ENCODE measurements around the gene ABCC8.
"Not testable (repeated sequence)": the region's sequence is repeated elsewhere in the genome, so short reads cannot be mapped to it uniquely, and the experiment has no call there.

The ABCC8 gene

GRCh38 chr11:17443926-17444690 is 32.5 kb downstream of the ABCC8 start:
- Histone ChIP-seq H3K4me2 (ENCODE audit: low read length) (no peak overlapping the region), H3K4me3 (ENCODE audit: low read length) (no peak overlapping the region), H3K4me1 (ENCODE audit: control insufficient read depth, insufficient read depth, low read length) (no peaks in the 10 kb centered on the region), H3K27me3 (ENCODE audit: control insufficient read depth, insufficient read depth, low read length) (peaks cover 69% of the 10 kb centered on the region), H3K9ac (ENCODE audit: low read depth, low read length) (no peak overlapping the region), H3K9me3 (replicated peaks; ENCODE audit: low read length) (no peaks in the 10 kb centered on the region), H3K36me3 (ENCODE audit: insufficient read depth, low read length) (no peaks in the 10 kb centered on the region)

GRCh38 chr11:17443423-17443822 is 33.2 kb downstream of the ABCC8 start:
- Histone ChIP-seq H3K27me3 (ENCODE audit: control insufficient read depth, insufficient read depth, low read length) (peaks cover 69% of the 10 kb centered on the region), H3K4me1 (ENCODE audit: control insufficient read depth, insufficient read depth, low read length) (no peaks in the 10 kb centered on the region), H3K36me3 (ENCODE audit: insufficient read depth, low read length) (no peaks in the 10 kb centered on the region), H3K4me3 (ENCODE audit: low read length) (no peak overlapping the region), H3K9me3 (replicated peaks; ENCODE audit: low read length) (no peaks in the 10 kb centered on the region), H3K9ac (ENCODE audit: low read depth, low read length) (no peak overlapping the region), H3K4me2 (ENCODE audit: low read length) (no peak overlapping the region)

GRCh38 chr11:17443000-17443399 is 33.6 kb downstream of the ABCC8 start:
- no peak overlapping the region for H3K4me3 ChIP-seq (ENCODE audit: low read length)
- no peaks in the 10 kb centered on the region for H3K36me3 ChIP-seq (ENCODE audit: insufficient read depth, low read length)
- no peaks in the 10 kb centered on the region for H3K9me3 ChIP-seq (replicated peaks; ENCODE audit: low read length)
- H3K4me1 ChIP-seq (ENCODE audit: control insufficient read depth, insufficient read depth, low read length): no peaks in the 10 kb centered on the region
- no peak overlapping the region for H3K9ac ChIP-seq (ENCODE audit: low read depth, low read length)
- no peak overlapping the region for H3K4me2 ChIP-seq (ENCODE audit: low read length)
- H3K27me3 ChIP-seq (ENCODE audit: control insufficient read depth, insufficient read depth, low read length): peaks cover 68% of the 10 kb centered on the region

- Histone ChIP-seq H3K9me3 (replicated peaks; ENCODE audit: low read length) (no peaks in the 10 kb centered on the region), H3K4me3 (ENCODE audit: low read length) (no peak overlapping the region), H3K36me3 (ENCODE audit: insufficient read depth, low read length) (no peaks in the 10 kb centered on the region), H3K4me1 (ENCODE audit: control insufficient read depth, insufficient read depth, low read length) (no peaks in the 10 kb centered on the region), H3K27me3 (ENCODE audit: control insufficient read depth, insufficient read depth, low read length) (peaks cover 67% of the 10 kb centered on the region), H3K9ac (ENCODE audit: low read depth, low read length) (no peak overlapping the region), H3K4me2 (ENCODE audit: low read length) (no peak overlapping the region)
These were observed 37.3 kb downstream of the ABCC8 start for GRCh38 chr11:17439316-17439782.

GRCh38 chr11:17437366-17437765 is 39.3 kb downstream of the ABCC8 start:
- Histone ChIP-seq H3K9ac (ENCODE audit: low read depth, low read length) (no peak overlapping the region), H3K36me3 (ENCODE audit: insufficient read depth, low read length) (no peaks in the 10 kb centered on the region), H3K4me1 (ENCODE audit: control insufficient read depth, insufficient read depth, low read length) (no peaks in the 10 kb centered on the region), H3K4me2 (ENCODE audit: low read length) (no peak overlapping the region), H3K9me3 (replicated peaks; ENCODE audit: low read length) (no peaks in the 10 kb centered on the region), H3K4me3 (ENCODE audit: low read length) (no peak overlapping the region), H3K27me3 (ENCODE audit: control insufficient read depth, insufficient read depth, low read length) (peaks cover 78% of the 10 kb centered on the region)

- peaks cover 85% of the 10 kb centered on the region for H3K27me3 ChIP-seq (ENCODE audit: control insufficient read depth, insufficient read depth, low read length)
- H3K36me3 ChIP-seq (ENCODE audit: insufficient read depth, low read length): no peaks in the 10 kb centered on the region
- no peak overlapping the region for H3K9ac ChIP-seq (ENCODE audit: low read depth, low read length)
- no peaks in the 10 kb centered on the region for H3K9me3 ChIP-seq (replicated peaks; ENCODE audit: low read length)
- H3K4me3 ChIP-seq (ENCODE audit: low read length): no peak overlapping the region
- no peak overlapping the region for H3K4me2 ChIP-seq (ENCODE audit: low read length)
- no peaks in the 10 kb centered on the region for H3K4me1 ChIP-seq (ENCODE audit: control insufficient read depth, insufficient read depth, low read length)
These were observed 42.5 kb downstream of the ABCC8 start for GRCh38 chr11:17434108-17434507.

- peaks cover 87% of the 10 kb centered on the region for H3K27me3 ChIP-seq (ENCODE audit: control insufficient read depth, insufficient read depth, low read length)
- H3K4me3 ChIP-seq (ENCODE audit: low read length): no peak overlapping the region
- no peaks in the 10 kb centered on the region for H3K36me3 ChIP-seq (ENCODE audit: insufficient read depth, low read length)
- H3K9ac ChIP-seq (ENCODE audit: low read depth, low read length): no peak overlapping the region
- no peak overlapping the region for H3K4me2 ChIP-seq (ENCODE audit: low read length)
- H3K4me1 ChIP-seq (ENCODE audit: control insufficient read depth, insufficient read depth, low read length): no peaks in the 10 kb centered on the region
- H3K9me3 ChIP-seq (replicated peaks; ENCODE audit: low read length): no peaks in the 10 kb centered on the region
These were observed 44.6 kb downstream of the ABCC8 start for GRCh38 chr11:17432002-17432401.

GRCh38 chr11:17431139-17431538 is 45.5 kb downstream of the ABCC8 start:
- no peak overlapping the region for H3K9ac ChIP-seq (ENCODE audit: low read depth, low read length)
- no peak overlapping the region for H3K4me3 ChIP-seq (ENCODE audit: low read length)
- H3K36me3 ChIP-seq (ENCODE audit: insufficient read depth, low read length): no peaks in the 10 kb centered on the region
- H3K4me2 ChIP-seq (ENCODE audit: low read length): no peak overlapping the region
- H3K4me1 ChIP-seq (ENCODE audit: control insufficient read depth, insufficient read depth, low read length): no peaks in the 10 kb centered on the region
- peaks cover 89% of the 10 kb centered on the region for H3K27me3 ChIP-seq (ENCODE audit: control insufficient read depth, insufficient read depth, low read length)
- no peaks in the 10 kb centered on the region for H3K9me3 ChIP-seq (replicated peaks; ENCODE audit: low read length)

- H3K4me1 ChIP-seq (ENCODE audit: control insufficient read depth, insufficient read depth, low read length): no peaks in the 10 kb centered on the region
- H3K4me3 ChIP-seq (ENCODE audit: low read length): no peak overlapping the region
- H3K9me3 ChIP-seq (replicated peaks; ENCODE audit: low read length): no peaks in the 10 kb centered on the region
- no peaks in the 10 kb centered on the region for H3K36me3 ChIP-seq (ENCODE audit: insufficient read depth, low read length)
- H3K4me2 ChIP-seq (ENCODE audit: low read length): no peak overlapping the region
- no peak overlapping the region for H3K9ac ChIP-seq (ENCODE audit: low read depth, low read length)
- peaks cover 84% of the 10 kb centered on the region for H3K27me3 ChIP-seq (ENCODE audit: control insufficient read depth, insufficient read depth, low read length)
These were observed 46.0 kb downstream of the ABCC8 start for GRCh38 chr11:17430616-17431015.

GRCh38 chr11:17428925-17429324 is 47.7 kb downstream of the ABCC8 start:
- Histone ChIP-seq H3K27me3 (ENCODE audit: control insufficient read depth, insufficient read depth, low read length) (peaks cover 77% of the 10 kb centered on the region), H3K36me3 (ENCODE audit: insufficient read depth, low read length) (no peaks in the 10 kb centered on the region), H3K4me1 (ENCODE audit: control insufficient read depth, insufficient read depth, low read length) (no peaks in the 10 kb centered on the region)

GRCh38 chr11:17428261-17428660 is 48.4 kb downstream of the ABCC8 start:
- H3K27me3 ChIP-seq (ENCODE audit: control insufficient read depth, insufficient read depth, low read length): peaks cover 76% of the 10 kb centered on the region
- H3K4me2 ChIP-seq (ENCODE audit: low read length): no peak overlapping the region
- H3K36me3 ChIP-seq (ENCODE audit: insufficient read depth, low read length): no peaks in the 10 kb centered on the region
- H3K4me3 ChIP-seq (ENCODE audit: low read length): no peak overlapping the region
- H3K4me1 ChIP-seq (ENCODE audit: control insufficient read depth, insufficient read depth, low read length): no peaks in the 10 kb centered on the region
- no peaks in the 10 kb centered on the region for H3K9me3 ChIP-seq (replicated peaks; ENCODE audit: low read length)
- no peak overlapping the region for H3K9ac ChIP-seq (ENCODE audit: low read depth, low read length)

More at GRCh38 chr11:17428925-17429324, 47.7 kb downstream of the ABCC8 start:
- no peak overlapping the region for H3K9ac ChIP-seq (ENCODE audit: low read depth, low read length)
- no peaks in the 10 kb centered on the region for H3K9me3 ChIP-seq (replicated peaks; ENCODE audit: low read length)
- no peak overlapping the region for H3K4me2 ChIP-seq (ENCODE audit: low read length)
- no peak overlapping the region for H3K4me3 ChIP-seq (ENCODE audit: low read length)

- peaks cover 77% of the 10 kb centered on the region for H3K27me3 ChIP-seq (ENCODE audit: control insufficient read depth, insufficient read depth, low read length)
These were observed 50.4 kb downstream of the ABCC8 start for GRCh38 chr11:17426233-17426632.

More at GRCh38 chr11:17426233-17426632, 50.4 kb downstream of the ABCC8 start:
- H3K4me3 ChIP-seq (ENCODE audit: low read length); H3K36me3 ChIP-seq (ENCODE audit: insufficient read depth, low read length); H3K9ac ChIP-seq (ENCODE audit: low read depth, low read length); H3K9me3 ChIP-seq (replicated peaks; ENCODE audit: low read length); H3K4me1 ChIP-seq (ENCODE audit: control insufficient read depth, insufficient read depth, low read length); H3K4me2 ChIP-seq (ENCODE audit: low read length): not testable (repeated sequence)
